HG02884 (cell line): ENCODE measurements around the gene HS2ST1.

Experiments used
- ATAC-seq: cut with Tn5 transposase; IDR thresholded peaks from one replicate; pipeline ENCODE4 v1.9.1; 2021; ENCODE audit warnings: mild to moderate bottlenecking, moderate library complexity; ENCODE audit not compliant: unreplicated experiment

The HS2ST1 gene

DNA sequence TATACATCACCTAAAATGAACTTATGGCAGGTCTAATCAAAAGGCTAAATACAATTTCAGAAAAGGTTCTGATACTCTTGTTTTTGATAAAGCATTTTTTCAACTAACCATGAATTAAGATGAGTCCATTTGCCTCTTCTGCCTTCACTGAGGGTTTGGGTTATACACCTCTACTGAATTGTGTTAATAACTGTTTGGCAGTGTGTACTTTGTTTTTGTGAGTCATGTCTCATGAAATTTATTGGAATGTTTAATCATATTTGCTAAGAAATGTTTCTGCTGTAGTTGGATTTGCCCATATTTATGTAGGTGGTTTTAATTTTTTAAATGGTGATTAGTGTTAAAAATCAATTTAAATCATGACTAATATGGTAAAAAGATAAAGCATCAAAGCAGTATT is 190.5 kb downstream of the HS2ST1 start:
- no peak for ATAC-seq

DNA sequence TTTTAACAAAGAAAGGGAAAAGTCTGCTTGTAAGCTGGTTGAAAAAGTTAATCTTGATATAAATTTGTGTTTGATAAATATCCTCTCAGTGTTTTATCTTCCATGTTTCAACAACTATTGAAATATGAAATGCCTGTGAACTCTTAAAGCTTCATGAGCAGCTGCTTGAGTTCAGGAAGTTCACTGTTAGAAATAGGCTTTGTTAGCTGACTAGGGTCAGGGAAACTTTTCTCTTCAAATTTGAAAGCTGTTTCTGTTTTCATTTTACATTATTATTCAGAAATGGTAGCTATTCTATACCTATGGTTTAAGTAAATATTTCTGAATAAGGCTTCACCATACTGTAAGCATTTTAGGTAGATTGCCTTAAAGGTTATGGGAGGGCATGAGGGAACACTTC is 191.7 kb downstream of the HS2ST1 start:
- ATAC-seq, result no peak

DNA sequence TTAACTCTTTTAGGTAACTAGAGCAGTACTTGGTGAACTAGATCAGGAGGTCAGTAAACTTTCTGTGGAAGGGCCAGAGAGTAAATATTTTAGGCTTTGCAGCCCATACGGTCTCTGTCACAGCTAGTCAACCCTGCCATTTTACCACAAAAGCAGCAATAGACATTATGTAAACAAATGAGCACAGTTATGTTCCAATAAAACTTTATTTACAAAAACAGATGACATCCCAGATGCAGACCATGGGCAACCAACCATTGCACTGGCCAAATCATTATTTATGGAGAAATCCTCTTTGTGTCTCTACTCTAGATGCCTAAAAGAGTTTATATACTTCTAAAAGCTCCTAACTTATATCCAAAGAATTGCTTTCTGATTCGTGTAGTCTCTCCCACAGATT is 192.4 kb downstream of the HS2ST1 start:
- ATAC-seq, result no peak

DNA sequence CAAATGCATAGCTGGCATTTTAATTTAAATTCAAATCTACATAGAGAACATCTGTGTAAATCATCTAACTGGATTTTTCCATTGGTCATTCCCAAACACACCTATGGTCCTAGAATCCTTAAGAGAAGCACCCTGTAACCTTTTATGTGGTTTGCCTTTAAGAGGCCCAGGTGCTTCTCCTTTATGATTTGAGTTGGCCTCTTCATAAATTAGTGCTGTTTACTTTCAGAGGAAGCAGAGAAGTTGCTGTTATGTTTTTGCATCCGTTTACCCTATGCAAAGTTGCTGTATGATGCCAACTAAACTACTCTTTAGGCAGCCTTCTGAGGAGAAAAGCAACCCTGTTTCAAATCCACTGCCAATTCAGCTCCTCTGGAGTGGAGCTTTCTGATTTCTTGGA is 193.8 kb downstream of the HS2ST1 start:
- no peak for ATAC-seq

DNA sequence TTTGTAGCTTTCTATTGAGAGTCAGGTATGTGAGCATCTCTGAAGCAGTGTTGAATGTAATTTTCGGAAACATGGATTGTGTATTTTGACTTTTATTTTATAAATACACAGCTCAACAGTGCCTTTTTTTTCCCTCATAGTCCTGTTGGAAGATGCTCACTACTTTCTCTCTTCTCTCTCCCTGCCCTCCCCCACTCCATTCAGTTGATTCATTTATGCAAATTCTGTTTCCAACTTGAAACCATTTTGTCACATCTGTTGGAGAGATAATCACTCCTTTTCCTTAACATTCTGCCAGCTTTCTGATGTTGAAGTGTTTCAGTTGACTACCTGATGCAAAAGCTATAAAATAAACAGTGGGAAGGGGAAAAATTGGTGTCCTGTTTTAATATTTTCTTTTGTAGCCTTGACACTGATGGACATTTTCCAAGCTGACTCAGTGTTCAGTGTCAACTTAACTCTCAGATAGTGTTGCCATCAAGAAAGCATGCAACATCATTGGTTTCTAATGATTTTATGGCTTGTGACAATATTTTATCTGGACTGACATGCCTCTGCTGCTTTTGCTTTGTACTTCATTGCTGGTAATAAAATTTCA is 194.5 kb downstream of the HS2ST1 start:
- ATAC-seq, result no peak

DNA sequence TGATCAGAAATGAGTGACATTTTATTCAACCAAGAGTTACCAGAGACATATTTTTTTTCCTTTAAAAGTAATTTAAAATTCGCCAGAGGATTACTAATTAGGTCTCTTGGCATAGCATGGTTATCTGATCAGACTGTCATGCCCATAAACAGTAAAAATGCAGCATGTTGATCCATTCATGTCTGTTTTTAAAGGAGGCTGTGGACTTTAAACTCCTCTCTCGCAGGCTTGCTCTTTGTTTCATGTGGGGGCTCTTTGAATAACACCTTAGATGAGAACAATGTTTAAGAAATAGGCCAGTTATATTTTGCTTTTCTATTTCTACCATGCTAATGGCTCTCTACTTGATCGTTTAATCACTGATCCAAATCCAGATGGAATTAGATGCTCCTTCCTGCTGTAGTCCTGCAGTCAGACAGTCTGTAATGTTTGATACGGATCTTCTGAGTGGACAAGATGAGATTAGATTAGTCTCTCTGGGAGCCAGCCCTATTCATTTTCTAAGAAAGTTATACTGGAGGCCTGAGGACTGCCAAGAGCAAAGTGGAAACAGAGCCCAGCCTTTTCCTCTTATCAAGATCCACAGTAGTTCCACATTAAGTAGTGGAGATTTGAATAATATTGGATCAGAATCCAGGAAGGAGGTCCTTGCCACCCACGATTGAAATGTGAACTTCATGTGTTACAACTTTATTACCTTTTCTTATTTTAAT is 197.4 kb downstream of the HS2ST1 start:
- ATAC-seq, result no peak

DNA sequence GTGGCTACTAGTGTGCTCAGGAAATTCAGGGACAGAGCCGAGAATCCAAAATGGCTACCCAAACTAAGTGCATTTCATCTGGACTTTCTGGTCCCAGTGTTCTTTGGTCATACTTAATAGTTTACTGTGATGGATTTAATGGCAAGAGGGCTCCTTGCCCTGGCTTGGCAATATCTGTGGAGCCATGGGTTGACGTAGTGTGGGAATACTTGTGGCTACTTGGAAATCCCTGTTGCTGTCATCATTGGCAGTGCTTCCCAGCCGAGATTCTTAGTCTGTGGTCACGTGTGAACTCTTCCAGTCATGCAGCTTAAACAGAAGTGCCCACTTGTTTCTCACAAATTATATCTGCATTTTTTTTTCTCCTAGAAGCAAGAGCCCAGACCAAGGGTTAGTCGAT is 198.9 kb downstream of the HS2ST1 start:
- ATAC-seq, result no peak

DNA sequence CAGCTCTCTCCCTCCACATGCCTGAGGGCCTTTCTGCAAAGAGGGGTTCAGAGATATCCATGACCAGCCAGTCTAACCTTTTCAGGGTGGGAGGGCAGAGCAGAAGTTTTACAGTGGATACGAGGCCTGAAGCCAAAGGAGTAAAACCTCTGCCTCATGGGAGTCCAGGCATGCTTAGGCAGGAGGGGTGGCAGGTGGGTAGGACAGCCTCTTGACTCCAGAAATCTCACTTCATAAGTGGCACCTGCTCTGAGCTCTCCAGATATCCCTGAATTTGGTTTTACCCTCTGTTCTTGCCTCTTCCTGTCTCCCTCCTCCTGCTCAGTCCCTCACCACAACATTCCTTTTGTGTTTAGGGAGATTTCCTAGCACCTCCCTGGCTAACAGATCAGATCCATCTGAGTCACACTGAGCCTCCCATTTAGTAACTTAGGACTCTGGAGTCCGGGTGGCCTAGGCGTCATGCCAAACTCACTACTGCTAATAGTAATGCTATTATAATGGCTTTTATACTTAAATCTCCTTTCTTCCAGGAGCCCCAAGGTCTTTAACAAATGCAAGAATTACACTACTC is 201.0 kb downstream of the HS2ST1 start:
- no peak for ATAC-seq

DNA sequence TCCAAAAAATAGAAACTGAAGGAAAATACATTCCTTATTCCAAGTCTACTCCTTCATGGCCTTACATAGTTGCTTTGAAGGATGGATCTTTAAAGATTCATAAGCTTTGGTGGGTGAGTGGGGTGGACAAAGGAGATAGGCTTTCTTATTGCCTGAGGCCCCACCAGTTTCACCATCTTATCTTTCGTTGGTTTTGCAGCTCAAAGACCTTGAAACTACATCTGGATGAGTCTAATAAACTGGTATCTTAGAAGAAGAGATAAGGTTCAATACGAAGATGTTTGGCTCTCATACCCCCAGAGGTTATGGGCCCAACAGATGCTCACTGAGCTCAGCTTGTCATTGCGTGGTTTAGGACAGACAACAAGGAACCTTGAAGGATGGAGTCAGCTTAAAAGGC is 201.5 kb downstream of the HS2ST1 start:
- no peak for ATAC-seq

DNA sequence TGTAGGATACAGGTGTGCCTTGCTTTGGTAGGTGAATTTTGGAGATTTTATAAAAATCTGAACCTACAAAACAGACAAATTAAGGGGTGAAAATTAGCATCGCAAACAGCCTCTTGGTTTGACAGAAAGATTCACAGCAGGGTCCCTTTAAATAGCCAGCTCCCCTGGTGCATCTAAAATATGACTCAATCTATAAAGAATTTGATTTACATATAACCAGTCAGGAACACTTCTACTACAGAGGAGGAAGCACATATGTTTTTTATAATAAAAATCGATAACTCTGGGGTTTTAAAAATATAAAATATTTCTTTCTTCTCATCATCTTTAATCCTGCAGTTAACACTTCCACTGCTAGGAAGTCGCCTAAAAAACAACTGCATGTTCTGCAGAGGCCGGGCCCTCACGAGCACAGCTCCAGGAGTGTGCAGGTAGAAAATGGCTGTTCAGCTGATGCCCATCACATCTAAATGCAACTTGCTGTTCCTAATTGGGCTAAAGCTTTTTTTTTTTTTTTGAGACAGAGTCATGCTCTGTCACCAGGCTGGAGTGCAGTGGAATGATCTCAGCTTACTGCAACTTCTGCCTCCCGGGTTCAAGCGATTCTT is 203.4 kb downstream of the HS2ST1 start:
- no peak for ATAC-seq

DNA sequence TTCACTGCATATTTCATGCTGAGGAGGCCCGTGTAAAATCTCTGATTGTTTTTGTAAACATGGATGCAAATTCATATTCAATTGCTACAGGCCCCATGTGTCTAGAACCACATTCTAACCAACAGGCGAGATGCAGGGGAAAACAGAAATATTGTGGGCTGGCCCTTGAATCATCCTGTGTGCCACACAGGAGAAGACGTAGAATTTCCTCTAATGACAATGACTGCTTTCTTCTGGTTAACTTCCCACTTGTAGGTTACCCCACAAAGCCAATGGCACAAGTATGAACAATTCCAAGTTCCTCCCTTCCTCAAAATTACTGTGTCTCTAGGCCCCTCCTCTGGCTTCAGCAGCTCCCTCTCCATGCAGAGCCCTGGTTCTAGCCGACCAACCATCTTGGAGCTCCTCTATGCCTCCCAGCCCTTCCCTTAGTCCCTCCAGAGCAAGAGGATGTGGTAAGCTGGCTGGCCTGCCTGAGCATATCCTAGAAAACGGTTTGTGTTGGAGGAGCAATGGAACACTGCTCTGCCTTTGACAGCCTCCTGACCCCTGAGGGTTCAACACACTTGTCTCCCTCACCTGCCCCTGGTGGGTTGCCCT is 205.2 kb downstream of the HS2ST1 start:
- no peak for ATAC-seq

DNA sequence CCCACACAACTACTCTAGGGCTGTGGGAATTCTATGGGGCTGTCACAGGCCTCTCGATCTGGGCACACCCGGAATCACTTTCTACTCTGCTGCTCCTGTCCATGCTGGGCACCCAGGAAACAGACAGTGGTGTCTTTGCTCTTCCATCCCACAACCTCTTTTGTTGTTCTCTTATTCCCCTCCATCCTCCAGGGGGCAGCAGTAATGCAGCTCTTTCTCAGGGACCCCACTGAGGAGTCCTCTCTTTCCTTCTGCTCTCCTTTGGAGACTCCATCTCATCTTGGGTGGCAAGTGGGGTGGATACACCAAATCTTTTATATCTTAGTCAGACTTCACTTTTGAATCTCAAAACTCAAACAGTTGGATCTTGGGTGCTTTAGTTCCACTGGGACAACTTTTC is 206.3 kb downstream of the HS2ST1 start:
- no peak for ATAC-seq

DNA sequence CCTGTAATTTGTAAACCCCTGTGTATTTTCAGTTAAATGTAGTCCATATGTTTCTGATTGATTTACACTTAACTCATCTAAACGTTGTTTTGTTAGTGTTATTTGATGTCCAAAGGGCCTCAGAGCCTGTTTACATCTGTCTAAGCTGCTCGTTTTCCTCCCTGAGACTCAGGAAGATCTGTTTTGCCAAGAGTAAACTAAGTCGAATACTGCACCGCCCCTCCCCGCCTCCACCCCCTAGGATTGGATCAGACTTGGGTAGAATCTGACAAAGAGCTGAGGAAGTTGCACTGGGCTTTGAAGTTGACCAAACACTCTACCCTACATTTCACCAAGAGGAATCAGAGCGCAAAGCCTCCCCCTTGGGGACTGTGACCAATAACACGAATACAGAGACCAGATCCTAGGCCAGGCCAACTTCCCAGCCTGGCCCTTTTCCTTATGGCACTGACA is 207.3 kb downstream of the HS2ST1 start:
- ATAC-seq, result no peak

DNA sequence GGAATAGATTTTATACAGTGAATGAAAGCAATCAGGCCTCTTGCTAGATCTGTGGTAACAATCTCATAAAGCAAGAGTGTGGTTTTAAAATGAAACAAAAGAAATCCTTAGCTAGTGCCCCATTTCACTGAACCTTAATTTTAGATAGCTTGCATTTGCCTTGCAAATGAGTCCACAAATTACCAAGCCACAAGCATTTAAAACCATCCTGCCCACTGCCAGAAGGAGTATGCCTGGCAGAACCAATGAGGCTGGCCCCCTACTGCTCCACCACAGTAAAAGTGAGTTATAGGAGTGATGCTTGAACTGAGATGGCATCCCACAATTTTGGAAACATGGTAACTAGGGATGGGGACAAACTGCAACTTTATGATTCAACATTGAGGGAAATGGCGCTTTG is 207.8 kb downstream of the HS2ST1 start:
- ATAC-seq, result no peak

DNA sequence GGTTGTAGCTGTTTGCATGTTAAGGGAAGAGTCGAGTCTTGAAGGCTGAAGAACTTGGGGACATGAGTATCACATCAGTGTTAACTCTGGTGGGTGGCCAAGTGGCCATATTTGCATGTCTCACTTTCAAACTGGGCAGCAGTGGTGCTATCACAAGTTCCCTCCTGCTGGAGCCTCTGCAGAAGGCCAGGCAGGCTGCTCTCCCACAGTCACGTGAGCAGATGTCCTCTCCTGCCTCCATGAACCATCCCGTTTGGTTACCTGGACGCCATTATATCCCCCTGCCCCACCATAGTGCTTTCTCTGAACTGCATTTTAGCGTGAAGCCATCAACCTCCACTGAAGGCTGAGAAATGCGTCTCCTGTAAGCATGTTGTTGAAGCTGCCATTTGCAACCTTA is 209.2 kb downstream of the HS2ST1 start:
- no peak for ATAC-seq

DNA sequence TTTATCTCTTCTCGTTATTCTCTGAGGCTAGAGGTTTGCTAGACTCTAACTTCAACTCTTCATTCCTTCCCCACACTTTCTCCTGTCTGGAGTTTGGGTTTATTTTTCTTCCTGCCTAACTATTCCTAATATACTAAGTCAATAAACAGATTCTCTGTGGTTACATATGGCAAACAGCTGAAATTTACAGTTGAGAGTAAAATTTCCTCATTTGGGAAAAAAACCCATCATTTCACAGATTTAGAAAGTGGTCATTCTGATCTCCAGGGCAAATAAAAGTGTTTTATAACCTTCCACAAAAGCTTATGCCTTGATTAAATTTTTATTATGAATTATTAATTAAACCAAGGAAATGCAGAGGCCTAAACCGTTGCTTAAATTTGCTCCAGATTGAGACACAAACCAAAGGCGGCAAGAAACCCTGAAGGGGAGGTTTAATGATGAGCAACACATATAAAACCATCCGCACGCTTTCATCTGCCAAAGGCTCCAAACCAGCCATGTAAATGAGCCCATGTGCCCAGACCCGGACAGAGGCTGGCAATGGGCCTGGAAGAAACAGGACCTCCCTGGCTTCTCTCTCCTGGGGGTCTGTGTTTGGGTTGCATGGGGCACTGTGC is 212.6 kb downstream of the HS2ST1 start:
- no peak for ATAC-seq

DNA sequence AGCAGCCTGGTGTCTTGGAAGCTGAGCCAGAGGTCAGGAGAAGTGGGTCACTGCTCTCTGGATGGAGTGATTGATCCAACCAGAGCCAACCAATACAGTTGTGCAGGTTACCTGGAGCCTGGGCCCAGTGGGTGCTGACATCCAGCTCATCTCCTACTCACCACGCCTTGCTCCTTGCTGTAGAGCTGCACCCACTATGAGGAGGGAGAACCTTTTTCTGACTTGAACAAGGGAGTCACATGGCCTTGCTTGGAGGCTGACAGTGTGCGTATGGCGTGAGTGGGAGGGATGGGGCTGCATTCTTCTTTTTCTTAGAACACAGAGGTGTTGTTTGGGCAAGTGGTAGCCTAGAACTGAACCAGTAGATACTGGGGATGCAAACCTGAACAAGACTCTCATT is 213.1 kb downstream of the HS2ST1 start:
- no peak for ATAC-seq

DNA sequence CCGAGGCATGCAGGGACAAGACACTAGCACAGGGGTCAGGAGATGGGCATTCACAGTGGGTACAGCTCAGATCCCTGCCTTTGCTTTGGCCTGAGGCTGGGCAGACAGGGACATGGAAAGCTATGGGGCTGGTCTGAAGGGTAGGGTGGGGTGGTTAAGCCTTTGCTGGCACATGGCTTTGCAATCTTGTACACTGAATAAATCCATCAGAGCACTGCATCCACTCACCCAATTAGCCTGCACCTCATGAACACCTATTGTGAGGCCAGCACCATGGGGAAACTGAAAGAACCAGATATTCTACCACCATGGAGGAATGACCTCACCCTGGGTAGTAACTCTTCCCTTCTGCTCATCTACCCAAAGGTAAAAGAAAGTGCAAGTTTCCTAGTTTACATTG is 214.6 kb downstream of the HS2ST1 start:
- no peak for ATAC-seq

DNA sequence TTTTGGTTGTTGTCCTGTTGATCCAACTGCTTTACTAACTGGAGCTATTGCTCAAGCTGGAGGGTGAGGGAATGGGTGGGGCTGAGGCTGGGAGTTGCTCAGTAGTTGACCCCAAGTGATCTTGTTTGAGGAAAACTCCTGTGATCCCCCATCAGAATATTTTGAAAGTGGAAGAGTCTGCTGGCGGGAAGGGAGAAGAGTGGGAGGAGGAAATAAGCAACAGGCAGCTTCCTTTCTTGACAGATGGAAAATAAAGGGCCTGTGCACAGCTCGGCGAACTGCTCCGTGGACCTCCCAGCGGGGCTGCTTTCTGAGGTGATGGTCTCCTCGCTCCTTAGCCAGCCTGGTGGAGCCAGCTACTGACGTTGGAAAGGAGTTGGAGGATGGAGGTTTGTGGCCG is 215.2 kb downstream of the HS2ST1 start:
- ATAC-seq, result no peak

DNA sequence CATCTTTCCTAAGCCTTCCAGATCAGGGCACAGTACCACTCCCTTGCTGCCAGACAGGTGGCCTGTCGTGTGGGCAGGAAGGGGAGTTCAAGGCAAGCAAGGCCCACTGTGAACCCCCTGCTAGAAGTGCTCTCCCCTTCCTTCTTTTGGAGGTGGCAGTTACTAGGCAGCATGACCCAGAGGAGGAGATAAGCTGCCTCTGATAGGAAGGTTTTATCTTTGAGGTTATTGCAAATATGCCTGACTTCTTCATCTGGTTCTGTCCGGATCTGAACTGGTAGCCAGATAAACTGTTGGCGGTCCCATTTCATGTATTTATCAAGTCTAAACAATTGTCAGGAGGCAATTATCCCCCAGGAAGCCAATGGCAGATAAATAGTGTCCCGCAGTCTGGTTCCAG is 216.0 kb downstream of the HS2ST1 start:
- ATAC-seq, result no peak

DNA sequence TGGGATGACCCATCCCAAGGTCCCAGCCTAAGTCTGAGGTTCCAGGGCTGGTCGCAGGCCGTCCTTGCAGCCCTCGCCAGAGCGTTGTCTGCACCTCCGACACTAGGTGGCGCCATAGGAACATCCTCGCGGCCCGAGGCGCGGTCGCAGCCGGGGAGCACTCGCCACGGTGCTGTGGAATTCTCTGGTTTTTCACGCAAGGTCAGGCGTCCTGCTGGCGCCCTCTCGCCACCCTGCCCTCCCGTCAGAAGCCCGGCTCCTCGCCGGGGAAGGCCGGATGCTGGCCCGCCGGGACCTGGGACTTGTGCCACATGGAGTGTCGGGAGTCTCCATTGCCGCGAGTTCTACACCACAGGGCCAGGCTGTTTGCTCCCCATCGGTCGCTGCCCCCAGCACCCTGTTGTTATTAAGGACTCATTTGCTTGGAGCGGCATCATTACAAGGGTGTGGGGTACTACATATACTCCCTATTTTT is 217.4 kb downstream of the HS2ST1 start:
- ATAC-seq, result peak; percentile 97
